Calu3 (cell line): Measurements from ENCODE around the gene MOCS1. TPM values are rescaled to one million over a fixed set of nuclear protein-coding genes. Genes with fewer than 3 reads are reported as not detected.

ENCODE experiments used
- BruUV-seq: library from RNA; stranded (reverse); fragments of 400-500 nt; replicated peaks from 2 replicates; lab custom pipeline; 2021; lab: Mats Ljungman, UMichigan
- CTCF ChIA-PET: fragments of 300-600 bp; sonication (Branson Sonifier 250); formaldehyde crosslinking; loops from one replicate; lab custom pipeline; 2022; ENCODE audit warnings: antibody characterized with exemption; lab: Charles Lee
- DNase-seq: peaks from one replicate; pipeline ENCODE4 v3.0.0; 2022
- H3K27ac Mint-ChIP-seq: one replicate; pipeline ENCODE4 v1.8.0; 2022; ENCODE audit warnings: mixed read lengths; ENCODE audit not compliant: unreplicated experiment
- H3K27me3 Mint-ChIP-seq: one replicate; pipeline ENCODE4 v1.8.0; 2022; ENCODE audit warnings: mixed read lengths; ENCODE audit not compliant: unreplicated experiment
- H3K36me3 Mint-ChIP-seq: one replicate; pipeline ENCODE4 v1.8.0; 2022; ENCODE audit warnings: mild to moderate bottlenecking, moderate library complexity, mixed read lengths; ENCODE audit not compliant: insufficient read depth, unreplicated experiment
- H3K4me1 Mint-ChIP-seq: one replicate; pipeline ENCODE4 v1.8.0; 2022; ENCODE audit warnings: mild to moderate bottlenecking, low read depth, mixed read lengths; ENCODE audit not compliant: unreplicated experiment
- H3K4me3 Mint-ChIP-seq: one replicate; pipeline ENCODE4 v1.8.0; 2022; ENCODE audit warnings: mild to moderate bottlenecking, low read depth, moderate library complexity, mixed read lengths; ENCODE audit not compliant: unreplicated experiment
- H3K9me3 Mint-ChIP-seq: one replicate; pipeline ENCODE4 v1.8.0; 2022; ENCODE audit warnings: low read depth, mixed read lengths; ENCODE audit not compliant: unreplicated experiment
- intact Hi-C: fragments of 100-400 bp; cut with micrococcal nuclease; formaldehyde crosslinking; loops from one replicate; pipeline ENCODE4 v1.10.0; 2022; ENCODE audit not compliant: unreplicated experiment
- total RNA-seq: library from RNA; stranded (reverse); gene quantifications from 2 replicates; pipeline ENCODE4 v1.2.3, GENCODE V29; 2022
- TF ChIP-seq, protein P1 (sequence below): fragments of 200-600 bp; IDR thresholded peaks from one replicate; pipeline ENCODE4 v1.8.0; 2022; ENCODE audit warnings: antibody characterized with exemption; ENCODE audit not compliant: unreplicated experiment

Gene MOCS1
- total RNA-seq, 1 experiment from 2014 or later: 2.5 TPM

DNA sequence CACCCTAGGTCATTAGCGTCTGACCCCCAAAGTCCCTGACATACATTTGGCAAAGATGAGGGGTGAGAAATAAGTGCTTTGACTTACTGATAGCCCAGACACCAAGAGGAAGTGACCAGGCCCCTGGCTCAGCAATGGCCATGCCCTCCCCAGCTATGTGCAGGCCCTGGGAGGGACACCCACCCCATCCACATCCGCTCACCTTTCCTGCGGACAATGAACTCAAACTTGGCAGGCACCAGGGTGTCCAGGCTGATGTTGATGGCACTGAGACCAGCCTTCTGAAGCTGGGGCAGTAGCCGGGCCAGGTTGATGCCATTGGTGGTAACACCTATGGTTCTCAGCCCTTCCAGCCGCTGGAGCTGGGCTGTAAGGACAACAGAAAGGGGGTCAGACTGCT, 18.4 kb downstream of the MOCS1 start:
- CTCF ChIA-PET: no interaction called here
- Mint-ChIP-seq H3K4me3 (no peak overlapping the region), H3K36me3 (no peaks in the 10 kb centered on the region), H3K27ac (no peak overlapping the region), H3K27me3 (no peaks in the 10 kb centered on the region), H3K9me3 (peaks cover 7% of the 10 kb centered on the region), H3K4me1 (no peaks in the 10 kb centered on the region)
- BruUV-seq: no TSS peak
- intact Hi-C loops: no loop called here
- no peak for DNase-seq
- TF ChIP-seq, protein P1, sequence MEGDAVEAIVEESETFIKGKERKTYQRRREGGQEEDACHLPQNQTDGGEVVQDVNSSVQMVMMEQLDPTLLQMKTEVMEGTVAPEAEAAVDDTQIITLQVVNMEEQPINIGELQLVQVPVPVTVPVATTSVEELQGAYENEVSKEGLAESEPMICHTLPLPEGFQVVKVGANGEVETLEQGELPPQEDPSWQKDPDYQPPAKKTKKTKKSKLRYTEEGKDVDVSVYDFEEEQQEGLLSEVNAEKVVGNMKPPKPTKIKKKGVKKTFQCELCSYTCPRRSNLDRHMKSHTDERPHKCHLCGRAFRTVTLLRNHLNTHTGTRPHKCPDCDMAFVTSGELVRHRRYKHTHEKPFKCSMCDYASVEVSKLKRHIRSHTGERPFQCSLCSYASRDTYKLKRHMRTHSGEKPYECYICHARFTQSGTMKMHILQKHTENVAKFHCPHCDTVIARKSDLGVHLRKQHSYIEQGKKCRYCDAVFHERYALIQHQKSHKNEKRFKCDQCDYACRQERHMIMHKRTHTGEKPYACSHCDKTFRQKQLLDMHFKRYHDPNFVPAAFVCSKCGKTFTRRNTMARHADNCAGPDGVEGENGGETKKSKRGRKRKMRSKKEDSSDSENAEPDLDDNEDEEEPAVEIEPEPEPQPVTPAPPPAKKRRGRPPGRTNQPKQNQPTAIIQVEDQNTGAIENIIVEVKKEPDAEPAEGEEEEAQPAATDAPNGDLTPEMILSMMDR: no peak

DNA sequence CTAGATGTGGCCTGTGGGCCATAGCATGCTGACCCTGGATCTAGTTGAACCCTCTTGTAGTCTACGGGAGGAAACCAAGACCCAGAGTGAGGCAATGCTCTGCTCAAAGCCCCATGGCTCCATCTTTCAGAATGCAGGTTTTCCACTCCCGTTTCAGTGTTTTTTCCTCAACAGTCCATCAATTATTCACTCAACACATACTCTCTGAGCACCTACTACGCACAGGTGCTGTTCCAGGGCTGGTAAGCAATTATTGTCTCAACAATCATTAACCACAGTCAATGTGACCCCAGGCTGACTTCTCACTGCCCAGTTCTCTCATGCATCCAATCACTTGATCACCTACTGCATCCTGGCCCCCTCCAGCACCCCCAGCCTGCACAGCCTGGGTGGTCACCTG, 20.0 kb downstream of the MOCS1 start:
- intact Hi-C loops: no loop called here
- no TSS peak for BruUV-seq
- DNase-seq: no peak
- TF ChIP-seq, protein P1: no peak
- H3K36me3 Mint-ChIP-seq: no peaks in the 10 kb centered on the region
- H3K27me3 Mint-ChIP-seq: no peaks in the 10 kb centered on the region
- H3K9me3 Mint-ChIP-seq: peaks cover 4% of the 10 kb centered on the region
- no peak overlapping the region for H3K4me3 Mint-ChIP-seq
- H3K4me1 Mint-ChIP-seq: no peaks in the 10 kb centered on the region
- CTCF ChIA-PET: no interaction called here
- H3K27ac Mint-ChIP-seq: no peak overlapping the region

DNA sequence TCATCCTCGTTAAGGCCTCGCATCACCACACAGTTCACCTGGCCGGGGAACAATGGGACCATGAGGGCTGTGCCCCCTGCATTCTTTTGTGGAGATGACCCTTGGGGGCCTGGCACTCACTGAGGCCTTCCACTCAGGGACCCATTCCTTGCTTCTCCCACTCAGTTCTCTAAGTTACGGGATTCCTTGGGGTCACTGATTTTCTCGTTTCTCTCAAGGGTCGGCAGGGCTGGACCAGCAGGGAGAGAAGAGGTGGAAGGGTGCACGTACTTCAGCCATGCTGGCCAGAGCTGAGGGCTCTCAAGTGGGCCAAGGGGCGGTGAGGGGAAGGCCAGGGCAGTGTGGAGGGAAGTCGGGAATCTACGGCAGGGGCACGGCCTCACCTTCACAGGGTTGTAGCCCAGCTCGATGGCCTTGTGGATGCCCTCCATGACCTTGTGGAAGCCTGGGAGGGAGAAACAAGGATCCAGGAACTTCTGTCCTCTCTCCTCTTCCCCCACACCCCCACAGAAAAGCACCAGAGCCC, 20.8 kb downstream of the MOCS1 start:
- BruUV-seq: no TSS peak

DNA sequence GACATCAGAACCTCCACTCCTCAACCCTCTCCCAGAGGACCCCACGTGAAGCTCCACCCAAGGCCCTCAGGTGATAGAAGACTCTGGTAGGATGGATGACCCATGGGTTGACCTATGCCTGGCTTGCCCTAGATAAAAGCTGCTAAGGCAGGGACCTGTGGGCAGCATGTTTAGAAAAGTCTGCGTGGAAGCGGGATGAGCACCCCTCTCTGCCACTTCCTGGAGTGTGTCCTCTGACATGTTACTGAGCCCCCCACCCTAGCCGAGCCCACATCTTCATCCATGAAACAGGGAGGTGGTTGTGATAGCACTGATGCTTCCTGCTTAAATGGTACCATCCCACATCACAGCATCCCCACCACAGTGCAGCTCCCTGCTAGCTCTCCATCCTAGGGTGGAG, 21.8 kb downstream of the MOCS1 start:
- CTCF ChIA-PET: interaction anchor here (0.8 kb wide), 1 partner anchor 478 kb away, joined by 3 read pairs; no protein-coding TSS in a partner anchor
- no TSS peak for BruUV-seq
- Mint-ChIP-seq H3K4me3 (no peak overlapping the region), H3K27me3 (no peaks in the 10 kb centered on the region), H3K4me1 (no peaks in the 10 kb centered on the region), H3K27ac (no peak overlapping the region), H3K9me3 (peaks cover 4% of the 10 kb centered on the region), H3K36me3 (no peaks in the 10 kb centered on the region)
- intact Hi-C loops: no loop called here
- TF ChIP-seq, protein P1: no peak
- no peak for DNase-seq

More for the DNA sequence above, 20.8 kb downstream of the MOCS1 start:
- DNase-seq: no peak
- H3K27ac Mint-ChIP-seq: no peak overlapping the region
- TF ChIP-seq, protein P1: no peak
- intact Hi-C loops: no loop called here
- no peaks in the 10 kb centered on the region for H3K4me1 Mint-ChIP-seq
- H3K27me3 Mint-ChIP-seq: no peaks in the 10 kb centered on the region
- H3K36me3 Mint-ChIP-seq: no peaks in the 10 kb centered on the region
- H3K9me3 Mint-ChIP-seq: peaks cover 4% of the 10 kb centered on the region
- no peak overlapping the region for H3K4me3 Mint-ChIP-seq
- CTCF ChIA-PET: interaction anchor here (0.6 to 0.8 kb wide), 2 partner anchors 477 to 525 kb away, joined by 3 read pairs; no protein-coding TSS in a partner anchor
